Sciatic nerve (tissue), 2 donors: Measurements from ENCODE around the gene NIBAN1. TPM values are rescaled to one million over a fixed set of nuclear protein-coding genes. Genes with fewer than 3 reads are reported as not detected.
"Not testable (repeated sequence)": the region's sequence is repeated elsewhere in the genome, so short reads cannot be mapped to it uniquely, and the experiment has no call there.

Experiments used
- ATAC-seq: fragments of 200-7000 bp; cut with Tn5 transposase; one replicate; pipeline ENCODE4 v1.9.1; 2020; ENCODE audit warnings: mild to moderate bottlenecking, moderate library complexity
- DNase-seq: peaks from one replicate; pipeline ENCODE4 v3.0.0-alpha.2; 2020; ENCODE audit warnings: low spot score
- intact Hi-C: fragments of 100-400 bp; cut with DNase I; formaldehyde crosslinking; loops from one replicate; pipeline ENCODE4 v1.14.2; 2022
- total RNA-seq: library from RNA; stranded (reverse); fragmentation: NEBNext Ultra II Directional; extraction: Animal tissue kit (Norgen Biotek cat#: 25700); gene quantifications from one replicate; pipeline ENCODE4 v1.2.1, GENCODE V29; 2021
- donor health status: DM: no; HTN: no; CAD: no.
- donor health status: DM: no; HTN: no; CAD: no.

NIBAN1 gene
- total RNA-seq, 1 donor from 2014 or later = 42.4 TPM

GRCh38 chr1:184974837-184975115, 468 bp upstream of the NIBAN1 start:
- DNase-seq (no peak), ATAC-seq (no peak)
- intact Hi-C loops = loop anchor here (10.0 kb wide), 1 partner anchor 170 kb away; no protein-coding TSS in a partner anchor

DNA sequence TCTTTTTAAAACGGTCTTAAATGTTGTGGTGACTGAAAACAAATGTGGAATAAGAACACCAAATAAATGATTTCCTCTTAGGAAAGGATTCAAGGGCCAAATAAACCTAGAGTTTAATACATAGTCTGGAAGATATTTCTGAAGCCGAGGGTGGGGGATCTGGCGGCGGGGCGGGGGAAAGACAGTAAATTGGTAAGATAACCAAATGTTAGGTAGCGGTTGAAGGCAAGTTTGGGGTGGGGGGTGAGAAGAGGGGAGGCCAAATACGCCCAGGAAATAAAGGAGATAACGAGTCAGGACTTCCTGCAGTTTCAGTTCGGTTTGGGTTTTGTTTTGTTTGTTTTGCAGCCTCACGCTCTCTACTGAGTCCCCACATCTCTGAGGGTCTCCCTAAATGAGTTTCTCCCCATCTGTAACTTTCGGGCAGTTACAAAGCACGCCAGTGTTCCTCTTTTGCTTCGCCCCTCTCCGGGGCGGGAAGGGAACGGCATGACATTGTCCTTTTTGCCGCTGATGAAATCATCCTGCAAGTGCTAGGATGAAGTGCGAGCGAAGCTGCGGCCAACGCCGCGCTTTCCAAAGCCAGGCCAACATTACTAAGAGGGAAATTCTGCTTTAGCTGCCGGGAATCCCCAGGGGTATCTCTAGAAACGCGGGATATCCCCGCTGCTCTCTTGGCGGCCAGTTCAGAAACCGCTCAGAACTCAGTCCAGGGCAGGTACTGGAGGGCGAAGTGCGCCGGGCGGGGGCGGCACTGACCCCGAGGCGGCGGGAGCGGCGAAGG, 844 bp downstream of the NIBAN1 start:
- intact Hi-C loops = loop anchor here (10.0 kb wide), 1 partner anchor 169 kb away; no protein-coding TSS in a partner anchor
- ATAC-seq = peak; percentile 70
- peak; percentile 71 for DNase-seq

- intact Hi-C loops = loop anchor here (10.0 kb wide), 1 partner anchor 168 kb away; no protein-coding TSS in a partner anchor
- ATAC-seq (no peak), DNase-seq (no peak)
Measured at GRCh38 chr1:184972315-184973055, 1.8 kb downstream of the NIBAN1 start.

GRCh38 chr1:184971522-184972265, 2.6 kb downstream of the NIBAN1 start:
- DNase-seq = no peak
- no peak for ATAC-seq
- intact Hi-C loops = loop anchor here (10.0 kb wide), 1 partner anchor 167 kb away; no protein-coding TSS in a partner anchor

GRCh38 chr1:184970691-184971161, 3.6 kb downstream of the NIBAN1 start:
- ATAC-seq = no peak

DNA sequence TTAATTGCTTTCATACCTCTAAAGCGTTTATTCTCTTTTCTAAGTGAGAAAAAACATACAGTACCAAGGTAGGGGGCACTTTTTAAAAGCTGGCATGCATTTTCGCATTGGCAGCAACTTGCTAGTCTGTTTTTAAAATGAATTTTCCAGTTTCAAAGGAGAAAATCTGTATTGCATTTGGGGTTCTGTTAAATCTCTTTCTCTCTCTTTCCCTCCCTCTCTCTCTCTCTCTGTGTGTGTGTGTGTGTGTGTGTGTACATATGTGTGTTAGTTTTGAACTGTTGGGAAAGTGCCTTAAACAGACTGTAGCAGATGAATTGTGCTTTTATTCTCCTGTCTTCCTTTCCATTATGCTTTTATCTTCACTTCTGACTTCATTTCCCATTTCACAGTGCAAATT, 7.3 kb downstream of the NIBAN1 start:
- DNase-seq (no peak), ATAC-seq (no peak)
- intact Hi-C loops = loop anchor here (10.0 kb wide), 1 partner anchor 1608 kb away; no protein-coding TSS in a partner anchor

More at GRCh38 chr1:184970691-184971161, 3.6 kb downstream of the NIBAN1 start:
- intact Hi-C loops = loop anchor here (10.0 kb wide), 1 partner anchor 166 kb away; no protein-coding TSS in a partner anchor
- DNase-seq = no peak

DNA sequence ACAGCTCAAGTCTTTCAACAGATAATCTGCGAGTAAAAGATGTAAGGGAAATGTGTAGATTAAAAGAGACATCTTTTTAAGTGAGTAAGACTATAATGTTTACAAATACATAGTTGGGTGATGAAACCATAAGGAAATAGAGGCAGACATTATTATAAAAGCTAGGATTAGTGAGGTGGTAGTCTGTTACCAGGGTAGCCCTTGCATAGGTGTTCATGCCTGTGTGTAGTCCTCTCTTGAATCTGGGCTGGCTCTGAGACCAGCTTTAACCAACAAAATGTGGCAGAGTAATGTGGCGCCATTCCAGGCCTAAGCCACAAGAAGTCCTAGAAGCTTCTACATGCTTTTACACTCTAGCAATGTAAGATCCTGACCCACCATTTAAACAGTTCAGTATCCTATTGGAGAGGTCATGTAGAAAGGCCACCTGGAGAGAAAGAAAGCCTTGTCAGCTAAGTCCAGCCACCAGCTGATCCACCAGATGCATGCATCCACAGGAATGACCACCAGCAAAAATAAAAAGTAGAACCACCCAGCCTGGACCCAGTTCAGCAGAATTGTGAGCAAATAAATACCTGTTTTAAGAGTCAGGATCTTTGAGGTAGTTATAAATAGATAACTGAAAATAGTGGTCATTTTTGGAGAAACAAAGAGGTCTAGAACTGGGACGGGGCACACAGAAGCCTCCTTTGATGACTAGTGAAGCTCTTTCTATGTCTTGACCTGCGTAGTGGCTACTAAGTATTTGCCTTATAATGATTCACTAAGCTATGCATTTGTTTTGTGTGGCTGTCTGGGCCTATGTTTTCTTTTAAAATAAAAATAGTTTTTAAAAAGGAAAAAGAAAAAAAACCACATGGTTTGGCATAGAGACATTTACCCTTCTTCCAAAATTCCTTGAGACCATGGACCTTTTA, 8.1 kb downstream of the NIBAN1 start:
- intact Hi-C loops = loop anchor here (10.0 kb wide), 1 partner anchor 1609 kb away; no protein-coding TSS in a partner anchor
- ATAC-seq (no peak), DNase-seq (no peak)

DNA sequence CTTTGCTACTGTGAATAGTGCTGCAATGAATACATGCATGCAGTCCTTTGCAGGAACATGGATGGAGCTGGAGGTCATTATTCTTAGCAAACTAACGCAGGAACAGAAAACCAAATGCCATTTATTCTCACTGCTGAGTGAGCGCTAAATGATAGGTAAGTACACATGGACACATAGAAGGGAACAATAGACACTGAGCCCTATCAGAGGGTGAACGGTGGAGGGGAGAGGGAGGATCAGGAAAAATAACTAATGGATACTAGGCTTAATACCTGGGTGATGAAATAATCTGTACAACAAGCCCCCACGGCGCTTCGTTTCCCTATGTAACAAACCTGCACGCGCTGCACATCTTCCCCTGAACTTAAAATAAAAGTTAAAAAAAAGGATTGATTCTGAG, 8.9 kb downstream of the NIBAN1 start:
- DNase-seq = no peak
- ATAC-seq = no peak
- intact Hi-C loops = loop anchor here (10.0 kb wide), 1 partner anchor 1609 kb away; no protein-coding TSS in a partner anchor

GRCh38 chr1:184959626-184960025, 14.7 kb downstream of the NIBAN1 start:
- DNase-seq (no peak), ATAC-seq (peak; percentile 46)
- intact Hi-C loops = loop anchor here (10.0 kb wide), 1 partner anchor 1615 kb away; no protein-coding TSS in a partner anchor

DNA sequence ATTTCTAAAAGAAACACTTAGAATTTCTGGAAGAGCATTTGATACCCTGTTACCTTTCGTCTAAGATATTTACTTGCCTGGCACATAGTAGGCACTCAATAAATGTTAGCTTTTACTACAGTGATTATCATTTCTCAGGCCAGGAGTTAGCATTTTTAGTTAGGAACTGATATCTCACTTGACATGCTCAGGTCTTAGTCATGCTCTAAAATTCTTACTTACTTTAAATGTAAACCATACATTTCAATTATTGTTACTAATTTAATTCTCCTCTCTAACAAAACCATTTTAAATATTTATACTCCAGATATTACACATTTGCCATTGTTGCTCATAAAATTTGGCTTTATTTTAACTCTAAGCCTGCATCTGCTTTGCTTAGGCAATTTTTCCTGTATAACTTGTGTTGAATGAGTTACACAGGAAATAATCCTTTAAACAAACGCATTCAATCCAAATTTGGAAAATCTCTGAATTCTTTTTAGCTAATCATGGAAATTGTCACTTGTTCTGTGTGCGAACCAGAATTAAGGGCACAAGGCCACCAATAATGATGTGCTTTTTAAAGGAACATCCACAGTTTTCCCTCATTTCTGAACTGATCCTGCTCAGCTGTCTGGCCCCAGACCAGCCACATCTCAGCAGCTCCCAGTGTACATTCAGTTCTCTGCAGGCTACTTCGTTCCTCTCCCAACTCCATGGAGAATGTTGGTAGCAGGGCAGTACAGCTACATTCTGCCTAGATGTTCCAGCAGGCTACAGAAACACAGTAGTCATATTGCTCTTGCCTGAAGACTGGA, 15.6 kb downstream of the NIBAN1 start:
- DNase-seq = no peak
- intact Hi-C loops = no loop called here
- ATAC-seq = peak; percentile 42

GRCh38 chr1:184957901-184958300, 16.4 kb downstream of the NIBAN1 start:
- ATAC-seq, intact Hi-C loops, DNase-seq: not testable (repeated sequence)

DNA sequence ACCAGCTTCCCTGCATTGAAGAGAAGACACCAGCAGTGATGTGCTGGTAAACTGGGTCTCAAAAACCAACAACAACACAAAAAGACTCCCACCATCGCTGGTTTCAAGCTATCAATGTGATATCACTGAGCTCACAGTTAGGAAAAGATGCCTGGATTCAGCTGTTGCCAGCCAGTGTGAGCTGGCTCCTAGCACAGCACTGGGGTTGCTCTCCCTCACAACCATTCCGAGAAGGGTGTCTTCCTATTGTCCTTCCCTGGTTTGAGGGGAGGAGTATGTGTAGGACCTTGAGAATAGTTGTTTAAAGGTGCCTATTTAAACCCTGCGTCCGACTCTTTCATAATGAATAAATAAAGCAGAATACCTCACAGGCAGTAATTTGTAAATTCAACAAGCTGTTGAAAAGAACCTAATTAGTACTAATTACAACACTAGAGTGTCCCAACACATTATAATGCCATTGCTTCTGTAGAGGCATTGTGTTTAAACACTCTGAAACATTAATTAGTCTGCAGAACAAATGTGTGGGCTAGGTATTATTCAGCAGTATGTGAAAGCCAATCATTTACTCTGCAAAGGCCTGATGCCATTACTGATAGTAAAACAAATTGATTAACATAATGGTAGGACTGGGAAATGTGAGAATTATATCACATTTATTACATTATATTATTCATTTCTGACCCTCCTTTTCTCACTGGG, 17.2 kb downstream of the NIBAN1 start:
- DNase-seq (no peak), ATAC-seq (no peak)
- intact Hi-C loops = no loop called here

- intact Hi-C loops = loop anchor here (5.0 kb wide), 1 partner anchor 1363 kb away; no protein-coding TSS in a partner anchor
- DNase-seq (no peak), ATAC-seq (peak; percentile 28)
Measured at GRCh38 chr1:184954232-184954995, 19.9 kb downstream of the NIBAN1 start.

GRCh38 chr1:184953600-184954219, 20.6 kb downstream of the NIBAN1 start:
- intact Hi-C loops = loop anchor here (5.0 kb wide), 1 partner anchor 1364 kb away; no protein-coding TSS in a partner anchor
- DNase-seq = no peak
- no peak for ATAC-seq

DNA sequence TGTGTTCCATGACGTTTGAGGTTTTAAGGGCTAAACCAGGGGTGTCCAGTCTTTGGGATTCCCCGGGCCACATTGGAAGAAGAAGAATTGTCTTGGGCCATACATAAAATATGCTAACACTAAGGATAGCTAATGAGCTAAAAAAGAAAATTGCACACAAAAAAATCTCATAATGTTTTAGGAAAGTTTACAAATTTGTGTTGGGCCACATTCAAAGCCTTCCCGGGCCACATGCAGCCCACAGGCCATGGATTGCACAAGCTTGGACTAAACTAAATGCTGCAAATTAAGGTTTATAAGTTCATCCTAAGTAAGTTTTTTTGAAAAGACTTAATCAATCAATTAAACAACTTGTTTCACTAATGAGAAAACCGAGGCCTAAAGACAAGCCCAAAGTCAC, 21.9 kb downstream of the NIBAN1 start:
- intact Hi-C loops = loop anchor here (5.0 kb wide), 1 partner anchor 1365 kb away; no protein-coding TSS in a partner anchor
- DNase-seq (no peak), ATAC-seq (no peak)
